HG03378 (cell line): ENCODE data around the gene MPPE1.
A peak's percentile ranks its signal among the peaks of the same experiment; 100 is the strongest.
"Not testable (repeated sequence)": the region's sequence is repeated elsewhere in the genome, so short reads cannot be mapped to it uniquely, and the experiment has no call there.

Experiments used
- ATAC-seq: cut with Tn5 transposase; IDR thresholded peaks from one replicate; pipeline ENCODE4 v1.9.1; 2021; ENCODE audit warnings: mild to moderate bottlenecking, moderate library complexity; ENCODE audit not compliant: unreplicated experiment

The MPPE1 gene

DNA sequence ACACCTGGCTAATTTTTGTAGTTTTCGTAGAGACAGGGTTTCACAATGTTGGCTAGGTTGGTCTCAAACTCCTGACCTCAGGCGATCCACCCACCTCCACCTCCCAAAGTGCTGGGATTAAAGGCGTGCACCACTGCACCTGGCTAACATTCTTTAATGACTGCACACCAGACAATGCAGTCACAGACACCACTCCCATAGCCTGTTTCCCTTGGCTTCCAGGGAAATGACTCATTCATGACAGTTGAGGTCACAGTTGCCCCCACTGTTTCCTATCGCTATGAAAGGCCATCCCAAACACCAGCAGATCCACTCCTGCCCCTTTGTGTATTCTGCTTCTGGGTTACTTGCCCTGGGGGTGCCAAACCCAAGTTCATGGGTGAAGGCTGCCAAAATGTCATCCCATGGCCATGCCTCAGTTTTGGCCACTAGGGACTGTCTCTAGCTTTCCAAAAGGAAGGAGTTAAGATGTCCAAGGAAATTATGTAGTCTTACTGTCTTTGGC is 48.2 kb downstream of the MPPE1 start:
- ATAC-seq, result no peak

DNA sequence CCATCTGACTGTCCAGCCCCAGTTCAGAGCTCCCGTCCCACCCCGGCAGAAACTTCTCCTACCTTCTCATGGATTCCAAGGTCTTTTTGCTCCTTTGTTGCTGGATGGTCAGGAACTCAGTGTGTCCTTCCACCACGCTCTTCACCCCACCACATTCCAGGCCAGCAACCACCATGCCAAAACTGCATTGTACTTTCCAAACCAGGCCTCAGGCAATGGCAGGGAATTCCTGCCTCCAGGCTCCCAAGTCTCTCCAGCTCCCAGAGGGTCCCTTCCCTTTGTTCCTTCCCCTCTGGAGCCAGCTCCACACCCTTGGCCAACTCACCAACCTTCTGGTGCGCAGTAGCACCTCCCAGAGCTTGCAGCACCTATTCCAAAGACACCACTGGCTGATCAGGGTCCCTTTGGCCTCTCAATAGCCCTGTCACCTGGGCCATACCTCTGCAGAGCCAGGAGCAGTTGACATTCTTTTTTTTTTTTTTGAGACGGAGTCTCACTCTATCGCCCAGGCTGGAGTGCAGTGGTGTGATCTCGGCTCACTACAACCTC is 48.8 kb downstream of the MPPE1 start:
- ATAC-seq, result no peak

DNA sequence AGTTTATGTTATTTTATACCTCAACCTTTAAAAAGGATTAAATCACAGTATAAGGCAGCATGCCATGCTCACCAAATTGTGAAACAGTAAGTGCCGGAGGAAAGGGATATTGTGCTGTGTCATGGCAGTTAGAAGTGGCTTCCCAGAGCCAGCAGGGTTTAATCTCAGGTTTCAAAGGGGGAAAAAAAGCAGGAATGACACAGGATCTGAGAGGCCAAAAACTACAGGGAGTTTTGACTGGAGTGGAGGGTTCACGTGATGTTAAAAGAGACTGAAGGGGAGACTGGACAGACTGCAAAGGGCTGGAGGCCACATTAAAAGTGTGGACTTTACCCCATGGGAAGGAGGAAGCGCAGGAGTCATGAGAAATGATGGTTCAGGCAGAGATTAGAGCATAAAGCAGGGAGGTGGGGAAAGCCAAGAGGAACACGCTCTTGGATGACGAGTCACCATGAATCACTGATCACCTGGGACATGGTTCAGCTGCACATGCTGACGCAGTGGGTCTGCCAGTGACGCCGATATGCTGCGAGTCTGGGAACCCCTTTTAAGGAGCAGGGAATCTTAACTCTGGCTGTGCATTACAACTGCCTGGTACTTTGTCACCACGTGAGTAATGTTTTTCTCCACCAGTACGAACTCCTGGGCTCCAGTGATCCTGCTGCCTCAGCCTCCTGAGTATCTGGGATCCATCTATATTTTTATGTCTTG is 50.8 kb downstream of the MPPE1 start:
- no peak for ATAC-seq

DNA sequence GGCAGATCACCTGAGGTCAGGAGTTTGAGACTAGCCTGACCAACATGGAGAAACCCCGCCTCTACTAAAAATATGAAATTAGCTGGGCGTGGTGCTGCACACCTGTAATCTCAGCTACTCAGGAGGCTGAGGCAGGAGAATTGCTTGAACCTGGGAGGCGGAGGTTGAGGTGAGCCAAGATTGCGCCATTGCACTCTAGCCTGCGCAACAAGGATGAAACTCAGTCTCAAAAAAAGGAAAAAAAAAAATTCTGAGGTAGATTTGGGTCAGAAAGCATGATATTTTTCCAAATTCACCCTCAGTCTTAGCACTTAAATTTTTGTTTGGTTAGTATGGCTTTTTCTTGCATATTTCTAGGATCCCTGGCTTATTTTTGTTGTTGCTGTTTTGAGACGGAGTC is 53.6 kb downstream of the MPPE1 start:
- ATAC-seq, result not testable (repeated sequence)

GRCh38 chr18:11851806-11852337 is 56.2 kb downstream of the MPPE1 start:
- no peak for ATAC-seq

- ATAC-seq, result peak; percentile 85
Observed at GRCh38 chr18:11851146-11851805, 56.8 kb downstream of the MPPE1 start, which contains the start of gene CHMP1B. TSS of gene CHMP1B (plus strand) at chr18:11851413. CDS start at chr18:11851512, 99 bp downstream.

- ATAC-seq, result peak; percentile 45
Observed at GRCh38 chr18:11850821-11851145, 57.3 kb downstream of the MPPE1 start.

DNA sequence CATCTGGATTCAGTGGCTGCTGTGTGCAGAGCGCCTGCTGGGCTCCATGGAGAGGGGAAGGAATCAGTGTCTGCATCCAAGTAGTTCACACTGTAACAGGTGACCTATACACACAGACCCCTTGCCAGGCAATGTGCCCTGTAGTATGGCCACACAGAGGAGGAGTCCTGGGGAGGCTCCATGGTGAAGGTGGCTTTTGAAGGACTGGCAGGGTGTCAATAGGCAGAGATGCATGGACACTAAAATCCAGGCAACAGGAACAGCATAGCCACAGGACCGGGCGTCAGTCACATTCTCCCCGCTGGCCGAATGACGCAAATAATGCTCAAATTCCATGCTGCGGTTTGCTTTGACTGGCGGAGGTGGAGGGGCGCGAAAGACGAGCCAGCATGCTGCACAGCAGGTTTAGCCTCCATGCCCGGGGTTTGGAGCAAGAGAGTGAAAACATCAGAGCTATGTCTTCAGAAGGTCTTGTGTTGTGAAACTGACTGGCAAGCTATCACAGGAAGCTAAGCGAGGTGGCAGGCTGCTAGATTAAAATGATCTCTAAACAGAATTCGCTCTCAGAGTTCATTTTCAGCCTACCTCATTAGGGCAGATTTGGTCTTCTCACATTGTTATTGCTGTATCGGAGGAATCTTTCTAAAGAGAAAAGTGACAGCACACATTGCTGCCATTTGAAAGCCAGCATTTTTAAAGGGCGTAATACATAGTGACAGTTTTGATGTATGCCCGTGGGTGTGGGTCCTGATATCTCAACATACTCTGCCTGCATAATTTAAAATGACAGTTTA is 58.1 kb downstream of the MPPE1 start:
- ATAC-seq, result no peak

DNA sequence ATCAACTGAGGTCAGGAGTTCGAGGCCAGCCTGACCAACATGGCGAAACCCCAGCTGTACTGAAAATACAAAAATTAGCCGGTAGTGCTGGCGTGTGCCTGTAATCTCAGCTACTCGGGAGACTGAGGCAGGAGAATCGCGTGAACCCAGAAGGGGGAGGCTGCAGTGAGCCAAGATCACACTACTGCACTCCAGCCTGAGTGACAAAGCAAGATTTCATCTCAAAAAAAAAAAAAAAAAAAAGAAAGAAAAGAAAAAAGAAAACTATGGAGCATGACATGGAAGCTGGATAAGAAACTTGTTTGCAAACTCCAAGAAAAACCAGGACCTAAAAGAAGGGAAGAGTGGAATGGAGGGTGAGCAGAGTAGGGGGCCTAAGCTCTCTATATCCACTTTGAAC is 58.8 kb downstream of the MPPE1 start:
- no peak for ATAC-seq

DNA sequence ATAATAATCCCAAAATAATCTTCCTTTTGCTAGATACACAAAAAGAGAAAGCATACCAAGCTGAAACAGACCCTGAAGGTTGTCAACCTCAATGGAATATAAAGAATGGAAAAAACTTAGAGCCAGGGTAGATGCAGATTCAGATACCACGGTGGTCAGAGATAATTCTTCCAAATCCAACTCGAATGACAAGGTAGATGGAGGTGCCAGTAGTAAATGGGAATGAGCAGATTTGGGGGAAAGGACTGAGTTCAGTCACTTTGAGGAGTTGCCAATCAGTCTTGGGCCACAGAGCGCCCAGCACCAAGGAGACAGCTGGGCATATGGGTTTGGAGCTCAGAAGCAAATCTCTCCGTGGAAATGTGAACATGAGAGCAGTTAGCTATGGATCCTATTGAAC is 60.3 kb downstream of the MPPE1 start:
- ATAC-seq, result no peak

- ATAC-seq, result no peak
Observed at GRCh38 chr18:11845654-11846053, 62.5 kb downstream of the MPPE1 start.

DNA sequence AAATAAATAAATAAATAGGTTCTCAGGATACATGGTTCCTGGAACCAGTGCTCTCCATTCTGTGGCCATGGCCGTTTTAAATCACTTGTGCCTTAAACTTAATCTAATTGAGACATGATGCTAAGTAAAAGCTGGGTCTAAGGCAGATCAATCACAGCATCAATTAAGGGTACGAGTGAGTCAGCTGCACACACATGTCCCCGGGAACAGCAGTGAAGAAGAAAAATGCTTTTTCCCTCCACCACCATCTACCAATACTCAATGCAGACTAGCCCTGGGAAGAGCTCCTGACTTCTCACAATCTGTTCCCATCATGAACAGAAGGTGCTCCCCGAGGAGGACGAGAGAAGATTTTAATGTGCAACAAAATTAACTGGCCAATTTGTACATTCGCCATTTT is 63.7 kb downstream of the MPPE1 start:
- ATAC-seq, result no peak

DNA sequence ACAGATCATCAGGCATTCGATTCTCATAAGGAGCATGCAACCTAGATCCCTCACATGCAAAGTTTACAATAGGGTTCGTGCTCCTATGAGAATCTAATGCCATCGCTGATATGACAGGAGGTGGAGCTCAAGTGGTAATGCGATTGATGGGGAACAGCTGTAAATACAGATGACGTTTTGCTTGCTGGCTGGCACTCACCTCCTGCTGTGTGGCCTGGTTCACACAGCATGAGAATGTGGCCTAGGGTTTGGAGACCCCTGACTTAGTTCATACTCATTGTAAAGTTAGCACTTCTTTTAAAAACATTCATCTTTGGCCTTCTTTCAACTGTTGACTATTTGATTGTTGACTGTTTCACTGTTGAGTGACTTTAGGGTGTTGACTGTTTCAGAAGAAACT is 65.6 kb downstream of the MPPE1 start:
- no peak for ATAC-seq

DNA sequence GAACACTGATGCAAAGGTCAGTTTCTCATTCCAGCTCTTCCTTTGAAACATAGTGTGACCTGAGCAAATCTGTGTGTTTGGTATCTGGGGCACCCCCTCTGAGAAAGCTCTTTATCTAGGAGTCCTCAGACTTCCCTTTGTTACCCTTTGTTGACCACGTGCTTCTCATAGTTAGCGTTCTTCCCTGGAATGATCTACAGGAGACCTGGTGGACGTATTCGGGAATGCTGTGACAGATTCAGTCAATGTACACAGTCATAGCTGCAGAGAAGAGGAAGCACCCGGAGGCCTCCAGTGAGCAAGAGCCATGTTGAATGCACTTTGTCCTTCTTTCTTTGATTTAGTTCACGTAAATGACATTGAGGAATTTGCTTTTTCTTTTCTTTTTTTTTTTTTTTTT is 67.6 kb downstream of the MPPE1 start:
- no peak for ATAC-seq

GRCh38 chr18:11839556-11839955 is 68.6 kb downstream of the MPPE1 start:
- no peak for ATAC-seq

DNA sequence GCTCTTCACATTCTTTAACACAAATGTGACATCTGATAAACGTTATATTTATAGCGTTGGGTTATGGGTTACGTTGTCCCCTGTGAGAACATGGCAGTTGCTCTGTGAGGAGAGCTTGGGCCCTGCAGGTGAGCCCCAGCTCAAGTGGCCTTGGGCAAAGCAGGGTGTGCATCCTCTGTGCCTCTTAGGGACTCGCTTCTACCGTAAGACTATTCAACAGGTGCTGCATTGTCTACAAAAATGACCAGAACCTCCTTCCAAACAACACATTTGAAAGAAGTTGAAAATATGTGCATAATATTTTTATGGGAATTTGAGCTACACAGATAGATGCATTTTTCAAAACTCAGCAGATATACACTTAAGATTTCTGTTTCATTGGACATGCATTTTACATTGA is 73.3 kb downstream of the MPPE1 start:
- ATAC-seq, result no peak
